ENCODE data around the gene CEP104. TPM values are rescaled to one million over a fixed set of nuclear protein-coding genes. Genes with fewer than 3 reads are reported as not detected.
"Not testable (repeated sequence)": the region's sequence is repeated elsewhere in the genome, so short reads cannot be mapped to it uniquely, and the experiment has no call there.

CEP104 gene
- total and polyA plus RNA-seq, 9 of the 15 experiments (the other 6 are each of a cell fraction or from before 2014, with no cell fraction given), result 11.2 to 63.4 (median 42.6) TPM

GRCh38 chr1:3803905-3804626 is 52.9 kb downstream of the CEP104 start (continued):
- TF ChIP-seq GATAD2A (IDR thresholded peaks at IDR 0.05), result 0 out of 2 replicates have a peak, but pooled peaks have one; percentile 53

GRCh38 chr1:3800795-3801194 is 56.2 kb downstream of the CEP104 start:
- TF ChIP-seq ZNF766 (CRISPR knock-in tag; conservative IDR thresholded peaks at IDR 0.05) (peak; percentile 68), ZFP36 (IDR thresholded peaks at IDR 0.05; ENCODE audit: low read depth, low read length, partially characterized antibody) (peak; percentile 67)
- H3K4me1 ChIP-seq (replicated peaks in 1 of 2; ENCODE audit: control insufficient read depth in 2 of 2, insufficient read depth in 2 of 2, low read length in 2 of 2), result peaks cover 18 to 25% of the 10 kb centered on the region in 2 experiments
- in situ Hi-C loops (cut with MboI); POLR2A ChIA-PET; BruUV-seq (replicated peaks); H3K27me3 ChIP-seq (ENCODE audit: control insufficient read depth in 2 of 2, insufficient read depth in 2 of 2, low read length in 2 of 2); H2AFZ ChIP-seq (ENCODE audit: low read depth, low read length); H3K4me2 ChIP-seq (ENCODE audit: insufficient read depth, low read length); CTCF ChIA-PET (ENCODE audit: low intra/inter-chr PET ratio); FAIRE-seq; H3K9me3 ChIP-seq (replicated peaks; ENCODE audit: control insufficient read depth, insufficient read depth, low read depth, low read length); DNase-seq (ENCODE audit: extremely low read depth in 1 of 4, low spot score in 3 of 4); H3K36me3 ChIP-seq (ENCODE audit: control insufficient read depth, insufficient read depth, low read length); H3K4me3 ChIP-seq; H3K27ac ChIP-seq (ENCODE audit: extremely low read depth, low read depth, low read length); H3K9ac ChIP-seq (ENCODE audit: insufficient read depth in 1 of 2, low read depth in 2 of 2, low read length in 2 of 2); H3K9me1 ChIP-seq (ENCODE audit: control insufficient read depth, insufficient read depth, low read length); ATAC-seq; H4K20me1 ChIP-seq (replicated peaks; ENCODE audit: control insufficient read depth, insufficient read depth, low read length); H3K79me2 ChIP-seq (ENCODE audit: control insufficient read depth, insufficient read depth, low read length): not testable (repeated sequence)
- WGBS (ENCODE audit: insufficient coverage, low coverage, missing lambda C conversion rate), result 26% methylated on average over 3 of the region's 3 CpGs
- intact Hi-C loops (cut with micrococcal nuclease), result loop anchor here (1.0 kb wide), 1 partner anchor 15 kb away; no protein-coding TSS in a partner anchor
